Renal pelvis (tissue), 12 donors: ENCODE results near the gene MS4A15. TPM values are rescaled to one million over a fixed set of nuclear protein-coding genes. Genes with fewer than 3 reads are reported as not detected.
"Not testable (repeated sequence)": the region's sequence is repeated elsewhere in the genome, so short reads cannot be mapped to it uniquely, and the experiment has no call there.

ENCODE experiments used
- DNase-seq: peaks from one replicate; pipeline ENCODE4 v3.0.0-alpha.2; 2013
- long read RNA-seq, 16 experiments: transcript quantifications; one replicate each; lab custom pipeline, GENCODE V29; 2026
- polyA plus RNA-seq, 3 donors: library from polyadenylated mRNA; unstranded; fragments of 120-200 nt; gene quantifications; one replicate each; pipeline ENCODE4 v1.2.1, GENCODE V29; 2013; ENCODE audit not compliant: insufficient read length in 3 of 3

Gene MS4A15
- polyA plus RNA-seq = not detected
- long read RNA-seq, donor 1 = 0 reads
- long read RNA-seq, donor 2 = 0 reads
- long read RNA-seq, donor 3 = 0 reads
- long read RNA-seq, donor 4 = 0 reads
- long read RNA-seq, donor 5 = 0 reads
- long read RNA-seq, donor 6 = 0 reads
- long read RNA-seq, donor 7 = 0 reads
- long read RNA-seq, donor 8 = 0 reads
- long read RNA-seq, donor 9 = 0 reads
- long read RNA-seq, donor 10 = 0 reads
- long read RNA-seq, donor 11 = 0 reads
- long read RNA-seq, donor 12 = 0 reads
- long read RNA-seq, donor 13 = 0 reads
- long read RNA-seq, donor 14 = 0 reads
- long read RNA-seq, donor 15 = 0 reads
- long read RNA-seq, donor 16 = 0 reads

GRCh38 chr11:60756307-60757032 lies at the start of gene MS4A15:
Gene MS4A15, plus strand, starts transcription at chr11:60756867. Its CDS starts 6,867 bp downstream, at chr11:60763734.
- DNase-seq = no peak

GRCh38 chr11:60706931-60707330 lies 49.7 kb upstream of the MS4A15 start:
- no peak for DNase-seq

- DNase-seq = no peak
These were observed 46.2 kb upstream of the MS4A15 start for GRCh38 chr11:60710482-60710881.

DNA sequence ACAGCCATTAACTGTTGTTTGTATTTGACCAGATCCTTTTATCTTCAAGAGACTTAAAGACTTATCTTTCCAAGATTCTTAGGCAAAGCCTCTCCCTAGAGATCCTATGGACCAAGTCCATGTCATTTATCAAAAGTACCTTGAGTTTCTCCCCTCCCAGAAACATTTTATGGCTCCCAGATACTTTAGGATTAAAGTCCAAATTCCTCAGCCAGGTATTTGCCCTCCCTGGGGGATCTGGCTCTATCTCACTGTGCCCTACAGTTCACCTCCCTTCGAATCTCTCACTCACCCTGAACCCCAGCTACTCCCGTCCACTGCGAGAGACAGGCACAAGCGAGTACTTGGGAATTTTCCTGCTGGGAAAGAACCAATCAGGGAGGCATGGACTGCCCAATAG lies 45.4 kb upstream of the MS4A15 start:
- DNase-seq = no peak

DNA sequence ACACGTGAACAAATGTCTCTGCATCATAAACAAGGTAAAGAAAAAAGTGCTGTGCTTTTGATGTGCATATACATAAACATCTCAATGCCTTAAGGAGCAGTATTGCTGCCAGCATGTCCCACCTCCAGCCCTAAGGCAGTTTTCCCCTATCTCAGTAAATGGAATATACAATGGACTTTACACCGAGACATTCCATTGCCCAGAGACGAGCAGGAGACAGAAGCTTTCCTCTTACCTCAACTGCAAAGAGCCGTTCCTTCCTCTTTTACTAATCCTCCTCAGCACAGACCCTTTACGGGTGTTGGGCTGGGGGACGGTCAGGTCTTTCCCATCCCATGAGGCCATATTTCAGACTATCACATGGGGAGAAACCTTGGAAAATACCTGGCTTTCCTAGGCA lies 43.2 kb upstream of the MS4A15 start:
- not testable (repeated sequence) for DNase-seq

- no peak for DNase-seq
These were observed 38.7 kb upstream of the MS4A15 start for GRCh38 chr11:60717956-60718355.

DNA sequence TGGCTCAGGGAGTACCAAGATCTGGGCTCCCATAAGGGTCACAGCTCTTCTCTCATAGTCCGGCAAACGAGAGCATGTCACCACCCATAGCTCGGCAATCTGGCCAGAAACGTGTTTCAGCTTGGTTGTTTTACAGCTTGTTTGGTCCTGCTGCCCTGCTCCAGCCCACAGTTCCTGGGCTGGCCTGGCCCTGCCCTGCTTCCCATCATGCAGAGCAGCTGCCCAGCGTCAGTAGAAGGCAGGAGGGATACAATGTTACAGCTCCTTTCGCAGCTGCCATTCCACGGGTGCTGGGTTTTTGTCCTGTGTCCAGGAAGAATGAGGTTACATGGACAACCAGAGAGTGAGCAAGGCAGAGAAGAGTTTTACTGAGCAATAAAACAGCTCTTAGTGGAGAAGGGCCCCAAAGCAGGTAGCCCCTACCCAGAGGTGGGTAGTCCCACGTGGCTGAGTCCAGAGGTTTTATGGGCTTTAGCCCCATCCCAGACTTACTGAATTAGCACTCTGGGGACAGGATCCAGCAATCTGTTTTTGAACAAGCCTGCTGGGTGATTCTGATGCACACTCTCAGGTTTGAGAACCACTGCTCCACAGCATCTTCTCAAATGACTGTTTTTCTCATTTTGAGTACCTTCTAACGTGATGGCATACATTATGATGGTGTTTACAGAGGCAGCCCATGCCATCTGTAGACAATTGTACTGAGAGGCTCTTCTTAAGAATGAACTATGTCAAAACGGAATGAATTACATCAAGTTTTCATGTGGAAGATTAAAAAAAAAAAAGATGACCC lies 37.9 kb upstream of the MS4A15 start:
- no peak for DNase-seq

- DNase-seq = no peak
These were observed 37.3 kb upstream of the MS4A15 start for GRCh38 chr11:60719391-60719790.

DNA sequence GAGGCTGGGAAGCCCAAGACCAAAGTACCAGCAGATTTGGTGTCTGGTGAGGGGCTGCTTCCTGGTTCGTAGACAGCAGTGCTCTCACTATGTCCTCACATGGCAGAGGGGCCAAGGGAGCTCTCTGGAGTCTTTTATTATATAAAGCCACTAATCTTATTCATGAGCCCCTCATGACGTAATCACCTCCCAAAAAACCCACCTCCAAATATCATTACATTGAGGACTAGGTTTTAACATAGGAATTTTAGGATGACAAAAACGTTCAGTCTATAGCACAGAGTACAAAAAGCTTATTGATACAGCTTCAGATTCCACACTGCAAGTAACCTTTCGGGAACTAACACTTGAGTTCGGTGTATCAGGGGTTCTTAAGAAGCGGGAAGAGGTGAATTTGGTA lies 36.2 kb upstream of the MS4A15 start:
- no peak for DNase-seq

- no peak for DNase-seq
These were observed 32.2 kb upstream of the MS4A15 start, which contains the start of gene MS4A18 for GRCh38 chr11:60724420-60724819. Gene MS4A18, plus strand, starts transcription at chr11:60724720.

DNA sequence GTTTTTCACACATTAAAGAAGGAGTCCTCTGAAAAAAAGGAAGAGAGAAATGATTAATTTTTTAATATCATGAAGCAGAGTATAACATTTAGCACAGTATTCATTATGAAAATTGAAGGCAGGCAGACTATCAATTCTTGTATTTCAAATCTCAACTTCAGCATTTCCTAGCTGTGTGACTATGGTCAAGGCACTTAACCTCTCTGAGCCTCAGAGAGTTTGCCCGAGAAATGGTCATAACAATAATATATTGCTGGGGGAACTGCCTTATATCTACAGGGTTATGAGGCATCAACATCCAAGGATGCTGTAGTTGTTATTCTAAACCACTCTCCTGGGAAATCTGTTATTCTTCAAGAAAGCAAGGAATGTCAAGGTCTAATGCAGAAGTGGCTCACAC lies 31.1 kb upstream of the MS4A15 start:
- DNase-seq = no peak

DNA sequence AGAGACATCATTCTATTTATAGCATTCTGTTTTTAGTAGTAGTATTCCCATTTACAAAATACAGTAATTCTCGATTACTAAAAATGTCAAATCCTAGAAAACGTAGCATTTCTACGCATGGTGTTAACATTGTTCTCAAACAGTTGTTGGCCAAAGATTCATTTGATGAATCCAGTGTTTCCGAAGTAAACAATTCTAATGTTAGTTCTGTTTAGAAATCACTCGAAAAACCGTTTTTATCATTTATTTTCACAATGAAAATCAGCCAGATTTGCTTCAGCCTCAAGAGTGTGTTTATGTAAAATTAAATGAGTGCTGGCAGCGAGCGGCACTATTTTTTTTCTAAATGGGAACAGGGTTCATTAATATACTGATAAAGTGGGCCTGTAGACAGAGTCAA lies 25.1 kb upstream of the MS4A15 start:
- DNase-seq = no peak

GRCh38 chr11:60734279-60734678 lies 22.4 kb upstream of the MS4A15 start:
- DNase-seq = no peak

- DNase-seq = no peak
These were observed 17.6 kb upstream of the MS4A15 start for GRCh38 chr11:60739114-60739513.

DNA sequence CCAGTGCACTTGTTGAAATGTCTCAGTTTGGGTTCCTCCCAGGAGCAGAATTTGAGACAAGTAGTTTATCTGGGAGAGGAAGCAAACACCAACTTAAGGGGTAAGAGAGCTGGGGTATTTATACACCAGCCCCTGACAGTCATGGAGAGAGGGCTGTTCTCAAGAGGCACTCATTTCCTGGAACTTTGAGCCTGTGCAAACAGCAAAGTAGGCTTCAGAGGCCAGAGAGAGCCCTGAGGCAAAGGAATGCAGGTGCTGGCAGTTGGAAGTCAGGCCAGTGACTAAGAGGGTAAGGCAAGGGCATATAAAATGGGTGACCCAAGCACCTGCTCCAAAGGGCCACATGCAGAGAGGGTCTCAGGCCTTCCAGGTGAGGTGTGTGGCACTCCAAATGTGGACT lies 16.1 kb upstream of the MS4A15 start:
- no peak for DNase-seq

- no peak for DNase-seq
These were observed 15.2 kb upstream of the MS4A15 start for GRCh38 chr11:60741421-60741820.

- no peak for DNase-seq
These were observed 13.6 kb upstream of the MS4A15 start for GRCh38 chr11:60743058-60743457.

DNA sequence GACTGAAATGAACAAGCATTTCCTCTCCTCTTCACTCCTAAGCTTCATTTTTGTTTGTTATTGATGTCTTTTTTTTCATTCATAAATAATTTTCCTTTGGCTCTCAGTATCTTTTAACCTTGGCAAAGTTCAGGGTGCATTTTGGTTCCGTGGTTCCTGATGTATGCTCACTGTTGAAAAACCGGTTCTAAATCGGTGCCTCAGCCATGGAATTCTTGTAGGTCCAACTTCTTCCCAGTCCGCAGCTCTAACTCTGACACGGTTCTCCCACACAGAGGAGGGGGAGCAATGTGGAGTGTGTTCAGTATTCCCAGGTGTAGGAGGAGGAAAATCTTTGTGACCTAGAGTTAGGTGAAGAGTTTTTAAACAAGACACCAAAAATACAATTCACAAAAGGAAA lies 12.6 kb upstream of the MS4A15 start:
- DNase-seq = no peak

DNA sequence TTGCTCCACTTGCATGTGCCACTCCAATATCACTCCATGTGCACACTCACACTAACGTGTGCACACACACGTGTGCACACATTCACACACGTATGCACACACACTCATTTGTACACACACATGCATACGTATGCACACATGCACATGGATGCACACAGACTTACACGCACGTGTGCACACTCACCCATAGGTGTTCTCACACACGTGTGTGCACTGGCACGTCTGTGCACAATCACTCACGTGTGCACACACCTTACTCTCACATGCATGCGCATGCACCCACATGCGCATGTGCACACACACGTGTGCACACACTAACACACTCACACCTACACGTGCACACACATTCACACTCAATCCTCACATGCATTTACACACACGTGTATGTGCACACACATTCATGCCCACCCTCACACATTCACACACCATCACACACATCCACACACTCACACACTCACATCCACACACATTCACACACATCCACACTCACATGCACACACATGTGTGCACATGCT lies 9.3 kb upstream of the MS4A15 start:
- DNase-seq = no peak

DNA sequence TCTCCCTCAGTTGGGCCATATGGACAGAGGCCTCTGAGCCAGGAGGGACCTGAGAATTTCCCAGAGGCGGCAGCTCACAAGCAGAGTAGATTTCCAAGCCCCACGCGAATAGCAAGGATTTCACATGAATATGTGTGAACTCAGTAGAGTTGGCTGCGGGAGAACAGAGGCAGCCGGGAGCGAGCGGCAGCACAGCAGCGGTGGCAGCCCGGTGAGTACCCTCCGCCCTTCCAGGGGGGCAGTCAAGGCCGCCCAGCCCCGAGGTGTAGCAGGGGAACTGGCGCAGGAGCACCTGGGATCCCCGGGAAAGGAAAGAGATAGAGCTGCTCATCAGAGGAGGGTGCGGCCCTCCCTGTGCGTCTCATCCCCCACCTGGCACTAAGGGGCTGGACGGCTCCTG lies 8.4 kb upstream of the MS4A15 start:
- DNase-seq = no peak

GRCh38 chr11:60748821-60749220 lies 7.8 kb upstream of the MS4A15 start:
- no peak for DNase-seq

DNA sequence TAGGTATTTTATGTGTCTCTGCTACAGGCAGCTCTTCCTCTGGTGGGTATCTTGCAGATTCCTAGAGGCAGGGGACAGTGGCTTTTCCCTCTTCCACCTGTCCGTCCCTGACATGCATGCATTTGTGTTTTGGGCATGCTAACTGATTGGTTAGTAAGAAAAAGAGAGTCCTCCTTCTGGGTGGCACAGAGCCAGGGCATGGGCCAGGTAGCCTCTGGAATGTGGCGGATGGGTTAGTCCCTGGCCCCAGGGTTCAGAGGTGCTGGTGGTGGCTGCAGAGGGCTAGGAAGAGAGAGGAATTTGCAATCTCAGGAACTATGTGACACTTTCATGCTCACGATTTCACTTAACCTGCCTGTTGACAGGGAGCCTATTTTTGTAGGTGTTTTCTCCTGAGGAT lies 5.8 kb upstream of the MS4A15 start:
- DNase-seq = no peak
